HFF-Myc (cell line): Measurements from ENCODE around the gene ST6GAL1.

Source experiments
- DNase-seq: peaks from one replicate; pipeline ENCODE4 v3.0.0-alpha.2; 2011; ENCODE audit warnings: low read depth; ENCODE audit errors: extremely low read depth
- H3K4me3 ChIP-seq: replicated peaks from 2 replicates; pipeline ENCODE4 v1.5.1; 2011; ENCODE audit warnings: low read depth, mild to moderate bottlenecking, control low read depth, low read length
- TF ChIP-seq, protein P1 (sequence below): IDR thresholded peaks from 2 replicates; pipeline ENCODE4 v1.5.1; 2012; ENCODE audit warnings: mild to moderate bottlenecking, low read depth, low read length, control low read depth; ENCODE audit errors: missing control alignments

Gene ST6GAL1

GRCh38 chr3:187042874-187043458, 112.6 kb downstream of the ST6GAL1 start:
- no peak for DNase-seq
- no peak overlapping the region for H3K4me3 ChIP-seq
- TF ChIP-seq, protein P1, sequence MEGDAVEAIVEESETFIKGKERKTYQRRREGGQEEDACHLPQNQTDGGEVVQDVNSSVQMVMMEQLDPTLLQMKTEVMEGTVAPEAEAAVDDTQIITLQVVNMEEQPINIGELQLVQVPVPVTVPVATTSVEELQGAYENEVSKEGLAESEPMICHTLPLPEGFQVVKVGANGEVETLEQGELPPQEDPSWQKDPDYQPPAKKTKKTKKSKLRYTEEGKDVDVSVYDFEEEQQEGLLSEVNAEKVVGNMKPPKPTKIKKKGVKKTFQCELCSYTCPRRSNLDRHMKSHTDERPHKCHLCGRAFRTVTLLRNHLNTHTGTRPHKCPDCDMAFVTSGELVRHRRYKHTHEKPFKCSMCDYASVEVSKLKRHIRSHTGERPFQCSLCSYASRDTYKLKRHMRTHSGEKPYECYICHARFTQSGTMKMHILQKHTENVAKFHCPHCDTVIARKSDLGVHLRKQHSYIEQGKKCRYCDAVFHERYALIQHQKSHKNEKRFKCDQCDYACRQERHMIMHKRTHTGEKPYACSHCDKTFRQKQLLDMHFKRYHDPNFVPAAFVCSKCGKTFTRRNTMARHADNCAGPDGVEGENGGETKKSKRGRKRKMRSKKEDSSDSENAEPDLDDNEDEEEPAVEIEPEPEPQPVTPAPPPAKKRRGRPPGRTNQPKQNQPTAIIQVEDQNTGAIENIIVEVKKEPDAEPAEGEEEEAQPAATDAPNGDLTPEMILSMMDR = no peak

GRCh38 chr3:187044206-187044605, 113.9 kb downstream of the ST6GAL1 start:
- no peak for DNase-seq
- TF ChIP-seq, protein P1 = no peak

DNA sequence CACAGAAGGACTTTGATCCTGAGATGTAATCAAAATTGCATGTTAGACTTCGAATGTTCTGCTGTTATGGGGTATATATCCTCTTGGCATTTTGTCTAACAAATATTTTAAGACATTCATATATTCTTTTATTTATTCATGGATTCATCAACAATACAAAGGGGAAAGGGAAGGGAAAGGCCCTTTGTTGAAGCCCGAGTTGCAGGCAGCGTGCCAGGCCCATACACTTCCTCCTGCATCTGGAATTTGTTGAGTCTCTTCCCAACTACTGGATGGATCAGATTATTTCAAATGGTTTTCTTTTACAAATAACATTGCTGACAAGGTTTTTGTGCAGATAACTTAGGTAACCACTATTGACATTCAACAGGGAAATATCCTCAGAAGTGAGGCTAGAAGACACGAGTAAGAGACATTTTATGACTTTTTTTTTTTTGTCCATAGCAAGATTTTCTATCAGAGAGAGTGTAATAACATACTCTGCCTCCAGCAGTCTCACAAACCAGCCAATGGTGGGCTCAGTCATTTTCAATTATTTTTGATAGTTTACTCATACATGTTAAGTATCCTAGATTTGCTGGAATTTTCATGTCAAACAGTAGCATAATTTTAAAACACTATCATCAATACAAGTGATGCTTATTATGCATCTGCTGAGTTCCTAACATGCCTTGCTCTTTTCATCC, 114.7 kb downstream of the ST6GAL1 start:
- TF ChIP-seq, protein P1 = no peak
- H3K4me3 ChIP-seq = no peak overlapping the region
- no peak for DNase-seq

More at GRCh38 chr3:187044206-187044605, 113.9 kb downstream of the ST6GAL1 start:
- no peak overlapping the region for H3K4me3 ChIP-seq

DNA sequence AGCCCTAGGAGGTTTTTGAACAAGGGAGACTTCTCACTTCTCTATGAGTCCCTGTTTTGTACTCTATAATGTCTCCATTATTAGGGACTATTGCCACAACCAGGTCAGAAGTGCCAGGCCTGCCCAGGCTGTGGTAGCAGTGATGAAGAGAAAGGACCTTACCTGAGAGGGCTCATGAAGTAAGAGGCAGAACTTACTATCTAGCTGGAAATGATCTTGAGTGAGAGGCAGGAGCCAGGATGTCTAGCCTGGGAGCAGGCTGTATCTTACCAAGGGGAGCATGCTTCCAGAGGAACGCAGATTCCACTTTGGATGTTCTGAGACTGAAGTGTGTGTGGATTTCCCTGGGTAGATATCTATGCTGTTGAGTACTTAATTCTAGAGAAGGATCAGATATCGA, 115.7 kb downstream of the ST6GAL1 start:
- TF ChIP-seq, protein P1 = no peak
- DNase-seq = no peak
- H3K4me3 ChIP-seq = no peak overlapping the region

GRCh38 chr3:187049462-187050101, 119.3 kb downstream of the ST6GAL1 start:
- H3K4me3 ChIP-seq = no peak overlapping the region
- TF ChIP-seq, protein P1 = no peak
- DNase-seq = no peak

DNA sequence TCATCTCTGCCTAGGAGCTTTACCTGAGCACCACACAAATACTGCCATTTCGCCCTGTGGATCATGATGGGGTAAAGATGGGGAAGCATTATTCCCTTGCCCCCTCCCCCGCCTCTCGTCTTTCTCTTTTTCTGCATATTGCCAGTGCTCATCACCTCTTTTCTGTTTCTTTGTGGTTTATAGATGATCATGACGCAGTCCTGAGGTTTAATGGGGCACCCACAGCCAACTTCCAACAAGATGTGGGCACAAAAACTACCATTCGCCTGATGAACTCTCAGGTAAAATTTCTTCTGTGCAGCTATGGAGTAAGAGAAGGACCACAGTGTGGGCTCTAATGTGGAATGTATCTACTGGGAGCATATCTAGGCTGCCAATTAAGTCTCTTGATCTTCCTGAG, 120.7 kb downstream of the ST6GAL1 start:
- no peak overlapping the region for H3K4me3 ChIP-seq
- TF ChIP-seq, protein P1 = no peak
- no peak for DNase-seq
